GM12864 (cell line): ENCODE results near the gene NOL4L.

ENCODE experiments used
- DNase-seq: peaks from one replicate; pipeline ENCODE4 v3.0.0-alpha.2; 2011; ENCODE audit warnings: low read depth
- H3K4me3 ChIP-seq: 2 replicates; pipeline ENCODE4 v1.5.1; 2011; ENCODE audit warnings: mild to moderate bottlenecking, low read depth, low read length, control low read depth
- TF ChIP-seq, protein P1 (sequence below): IDR thresholded peaks from 2 replicates; pipeline ENCODE4 v1.5.1; 2011; ENCODE audit warnings: low read depth, mild to moderate bottlenecking, moderate library complexity, low read length, control low read depth, inconsistent platforms; ENCODE audit errors: missing control alignments

NOL4L gene

DNA sequence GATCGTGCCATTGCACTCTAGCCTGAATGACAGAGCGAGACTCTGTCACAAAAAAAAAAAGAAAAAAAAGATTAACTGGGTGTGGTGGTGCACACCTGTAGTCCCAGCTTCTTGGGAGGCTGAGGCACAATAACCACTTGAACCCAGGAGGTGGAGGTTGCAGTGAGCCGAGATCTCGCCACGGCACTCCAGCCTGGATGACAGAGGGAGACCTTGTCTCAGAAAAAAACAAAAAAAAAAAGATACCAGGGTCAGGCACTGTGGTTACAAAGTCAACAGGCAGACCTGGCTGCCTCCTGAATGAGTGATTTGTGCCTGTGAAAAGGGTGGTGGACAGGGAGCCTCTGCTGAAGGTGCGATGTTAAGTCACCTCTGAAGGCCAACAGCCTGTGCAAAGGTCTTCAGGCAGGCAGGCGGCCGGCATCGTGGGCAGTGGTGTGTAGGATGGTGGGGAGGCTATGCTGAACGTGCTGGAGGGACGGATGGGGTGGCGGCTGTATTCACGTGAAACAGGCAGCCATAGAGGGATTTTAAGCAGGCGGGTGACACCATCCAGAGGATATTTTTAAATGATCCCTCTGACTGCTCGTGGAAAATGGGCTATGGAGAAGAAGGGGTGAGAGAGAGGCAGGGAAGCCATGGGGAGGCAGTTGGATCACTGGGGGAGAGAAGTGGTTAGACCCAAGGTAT, 41.4 kb downstream of the NOL4L start:
- TF ChIP-seq, protein P1, sequence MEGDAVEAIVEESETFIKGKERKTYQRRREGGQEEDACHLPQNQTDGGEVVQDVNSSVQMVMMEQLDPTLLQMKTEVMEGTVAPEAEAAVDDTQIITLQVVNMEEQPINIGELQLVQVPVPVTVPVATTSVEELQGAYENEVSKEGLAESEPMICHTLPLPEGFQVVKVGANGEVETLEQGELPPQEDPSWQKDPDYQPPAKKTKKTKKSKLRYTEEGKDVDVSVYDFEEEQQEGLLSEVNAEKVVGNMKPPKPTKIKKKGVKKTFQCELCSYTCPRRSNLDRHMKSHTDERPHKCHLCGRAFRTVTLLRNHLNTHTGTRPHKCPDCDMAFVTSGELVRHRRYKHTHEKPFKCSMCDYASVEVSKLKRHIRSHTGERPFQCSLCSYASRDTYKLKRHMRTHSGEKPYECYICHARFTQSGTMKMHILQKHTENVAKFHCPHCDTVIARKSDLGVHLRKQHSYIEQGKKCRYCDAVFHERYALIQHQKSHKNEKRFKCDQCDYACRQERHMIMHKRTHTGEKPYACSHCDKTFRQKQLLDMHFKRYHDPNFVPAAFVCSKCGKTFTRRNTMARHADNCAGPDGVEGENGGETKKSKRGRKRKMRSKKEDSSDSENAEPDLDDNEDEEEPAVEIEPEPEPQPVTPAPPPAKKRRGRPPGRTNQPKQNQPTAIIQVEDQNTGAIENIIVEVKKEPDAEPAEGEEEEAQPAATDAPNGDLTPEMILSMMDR = no peak
- H3K4me3 ChIP-seq = no peak overlapping the region
- DNase-seq = no peak

DNA sequence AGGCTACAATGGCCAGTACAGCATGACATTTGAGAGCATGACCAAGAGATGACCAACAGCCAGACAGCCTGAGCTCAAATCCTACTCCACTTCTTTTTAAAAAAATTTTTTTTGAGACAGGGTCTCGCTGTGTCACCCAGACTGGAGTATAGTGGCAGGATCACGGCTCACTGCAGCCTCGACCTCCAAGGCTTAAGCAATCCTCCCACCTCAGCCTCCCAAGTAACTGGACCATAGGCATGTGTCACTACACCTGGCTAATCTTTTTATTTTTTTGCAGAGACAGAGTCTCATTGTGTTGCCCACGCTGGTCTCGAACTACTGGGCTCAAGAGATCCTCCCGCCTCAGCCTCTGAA, 42.9 kb downstream of the NOL4L start:
- TF ChIP-seq, protein P1 = no peak
- no peak for DNase-seq
- no peak overlapping the region for H3K4me3 ChIP-seq

DNA sequence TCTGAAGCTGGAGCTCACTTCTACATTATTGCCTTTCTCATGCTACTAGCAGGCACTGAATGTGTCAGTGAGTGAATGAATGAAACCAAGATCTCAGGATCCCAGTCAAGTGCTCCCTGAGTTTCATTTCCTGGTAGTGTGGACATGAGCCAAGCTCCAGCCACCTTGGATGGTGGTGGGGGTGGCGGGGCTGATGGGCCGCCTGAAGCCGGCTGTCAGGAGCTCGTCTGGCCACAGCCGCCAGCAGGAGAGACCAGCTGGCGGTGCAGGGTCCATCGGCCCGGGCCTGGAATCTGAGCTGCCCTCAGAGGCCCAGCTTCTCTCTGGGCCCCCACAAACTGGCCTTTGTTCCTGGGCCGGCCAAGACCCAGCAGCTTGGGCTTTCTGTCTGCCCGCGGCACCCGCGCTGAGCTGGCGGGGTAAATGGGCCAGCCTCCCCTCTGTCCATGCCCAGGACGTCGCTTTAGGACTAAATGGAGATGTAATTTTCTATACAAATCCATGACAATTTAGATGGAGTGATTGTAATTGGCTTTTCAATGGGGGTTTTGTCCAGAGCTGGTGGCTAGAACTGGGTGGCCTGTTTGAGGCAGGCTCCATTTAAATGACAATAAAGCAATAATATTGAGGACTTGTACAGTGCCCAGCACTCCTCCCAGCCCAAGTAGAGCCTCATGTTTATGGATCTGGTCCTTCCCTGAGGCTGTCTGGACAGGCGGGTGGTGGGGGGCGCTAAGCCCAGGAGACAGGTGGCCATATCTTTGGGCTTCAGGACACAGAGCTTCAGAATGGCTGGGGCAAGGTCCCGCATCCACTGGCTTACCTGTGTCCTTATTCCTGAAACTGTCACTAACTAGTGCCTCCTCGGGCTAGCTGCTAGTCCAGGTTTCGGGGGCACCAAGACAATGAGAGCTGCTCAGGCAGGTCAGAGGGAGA, 43.5 kb downstream of the NOL4L start:
- no peak for DNase-seq

DNA sequence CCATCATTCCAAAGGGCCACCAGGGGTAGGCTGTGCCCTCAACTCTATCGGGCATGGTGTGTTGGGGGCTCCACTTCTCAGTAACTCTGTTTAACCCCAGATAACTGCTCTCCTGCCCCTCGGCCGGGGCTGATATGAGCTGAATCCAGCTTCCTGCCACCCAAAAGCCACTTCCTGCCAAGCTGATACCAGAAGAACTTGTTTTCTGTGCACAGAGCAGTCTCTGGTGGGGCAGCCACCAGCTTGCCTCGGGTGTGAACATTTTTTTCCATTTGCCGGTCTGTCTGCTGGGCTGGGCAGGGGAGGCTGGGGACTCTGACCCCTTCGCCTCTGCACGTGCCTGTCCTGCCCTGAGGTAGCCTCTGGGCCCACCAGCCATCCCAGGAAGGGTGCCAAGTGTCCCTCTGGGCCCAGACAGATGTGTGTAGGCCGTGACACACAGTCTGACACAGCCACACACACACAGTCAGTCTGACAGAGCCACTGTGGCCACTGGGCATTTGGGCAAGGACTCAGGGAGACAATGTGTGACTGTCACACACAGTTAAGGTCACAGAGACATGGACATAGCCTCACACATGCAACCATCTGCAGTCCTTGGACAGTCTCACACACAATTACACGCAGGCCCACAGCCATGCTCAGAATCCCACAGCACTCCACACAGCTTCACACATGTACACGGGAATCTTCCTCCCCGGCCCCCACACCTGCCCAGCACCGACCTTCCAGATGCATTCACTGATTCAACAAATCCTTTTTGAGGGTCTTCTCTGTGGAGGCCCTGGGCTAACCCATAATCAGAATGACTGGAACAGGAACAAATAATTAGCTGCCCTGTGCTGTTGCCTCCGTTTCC, 45.1 kb downstream of the NOL4L start:
- no peak for DNase-seq
- TF ChIP-seq, protein P1 = no peak
- H3K4me3 ChIP-seq = no peak overlapping the region

More for the DNA sequence above, 43.5 kb downstream of the NOL4L start:
- TF ChIP-seq, protein P1 = no peak
- H3K4me3 ChIP-seq = no peak overlapping the region

DNA sequence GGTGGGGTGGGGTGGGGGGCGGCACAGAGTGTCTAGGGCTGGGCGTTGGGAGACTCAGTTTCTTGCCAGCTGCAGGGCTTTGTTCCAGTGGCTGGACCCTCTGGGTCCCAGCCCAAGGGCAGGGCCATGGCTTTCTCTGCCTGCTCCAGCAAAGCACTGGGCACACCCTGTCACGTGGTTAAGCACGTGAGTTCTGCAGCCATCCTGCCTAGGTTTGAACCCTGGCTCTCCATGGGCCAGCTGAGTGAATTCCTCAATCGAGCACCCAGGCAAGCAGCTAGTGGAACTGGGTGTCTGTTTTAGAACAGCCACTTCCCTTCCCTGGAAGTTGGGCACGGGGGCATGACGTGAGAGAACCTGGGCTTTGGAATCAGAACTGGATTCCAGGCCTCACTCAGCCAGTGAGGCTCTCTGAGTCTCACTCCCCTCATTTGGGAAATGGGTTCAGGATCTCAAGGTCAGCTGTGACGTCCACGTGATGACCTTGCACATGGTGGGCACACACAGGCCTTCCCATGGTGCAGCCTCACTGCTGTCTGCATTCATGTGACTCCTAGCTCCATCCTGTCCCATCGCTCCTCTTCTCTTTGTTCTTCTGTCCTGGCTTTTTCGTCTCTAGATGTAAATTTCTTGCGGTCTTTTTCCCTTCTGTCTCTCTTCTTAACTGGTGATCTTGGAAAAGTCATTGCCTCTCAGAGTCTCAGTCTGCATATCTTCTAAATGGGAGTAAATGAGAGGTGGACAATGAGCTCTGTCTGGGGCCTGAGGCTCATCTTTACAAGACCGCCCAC, 45.9 kb downstream of the NOL4L start:
- H3K4me3 ChIP-seq = no peak overlapping the region
- TF ChIP-seq, protein P1 = no peak
- no peak for DNase-seq

DNA sequence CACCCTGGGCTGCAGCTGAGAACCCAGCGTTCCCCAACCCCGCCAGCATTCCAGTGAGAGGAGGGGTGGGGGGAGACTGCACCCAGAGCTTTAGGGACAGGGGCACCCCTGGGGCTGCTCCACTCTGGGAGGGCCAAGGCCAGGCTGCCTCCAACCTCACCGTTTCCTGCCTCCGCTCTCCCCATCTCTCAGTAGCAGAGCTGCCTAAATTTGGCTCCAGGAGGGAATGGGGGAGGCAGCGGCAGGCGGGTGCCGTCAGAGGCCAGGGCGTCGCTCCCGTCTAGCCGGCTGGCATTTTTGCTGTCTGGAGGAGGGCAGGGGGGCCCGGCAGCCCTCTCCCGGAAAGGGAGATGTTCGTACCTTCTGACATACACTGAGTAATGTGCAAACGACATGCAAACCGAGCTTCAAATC, 46.6 kb downstream of the NOL4L start:
- no peak overlapping the region for H3K4me3 ChIP-seq
- TF ChIP-seq, protein P1 = no peak
- DNase-seq = no peak
